HG03025 (cell line): Measurements from ENCODE around the gene NOX1.

Source experiments
- ATAC-seq: cut with Tn5 transposase; IDR thresholded peaks from one replicate; pipeline ENCODE4 v1.9.1; 2021; ENCODE audit warnings: mild to moderate bottlenecking, moderate library complexity; ENCODE audit not compliant: unreplicated experiment, low FRiP score

Gene NOX1

GRCh38 chrX:100874325-100874724 lies at the start of gene NOX1:
Gene NOX1, minus strand, starts transcription at chrX:100874359. Its CDS starts 220 bp downstream, at chrX:100874139.
- ATAC-seq, result no peak

DNA sequence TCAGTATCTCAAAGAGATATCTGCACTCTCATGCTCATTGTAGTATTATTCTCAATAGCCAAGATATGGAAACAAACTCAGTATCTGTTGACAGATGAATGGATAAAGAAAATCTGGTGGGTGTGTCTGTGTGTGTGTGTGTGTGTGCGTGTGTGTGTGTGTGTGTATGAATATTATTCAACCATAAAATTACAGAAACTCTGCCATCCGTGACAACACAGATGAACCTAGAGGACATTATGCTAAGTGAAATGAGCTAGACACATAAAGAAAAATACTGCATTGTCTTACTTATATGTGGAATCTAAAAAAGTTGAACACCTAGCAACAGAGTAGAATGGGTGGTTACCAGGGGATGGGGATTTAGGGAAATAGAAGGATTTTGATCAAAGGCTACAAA lies 41.4 kb upstream of the NOX1 start:
- no peak for ATAC-seq

GRCh38 chrX:100913111-100913510 lies 39.0 kb upstream of the NOX1 start:
- ATAC-seq, result no peak

GRCh38 chrX:100911731-100912130 lies 37.6 kb upstream of the NOX1 start:
- ATAC-seq, result no peak

- ATAC-seq, result no peak
These were observed 31.5 kb upstream of the NOX1 start for GRCh38 chrX:100905620-100906019.

DNA sequence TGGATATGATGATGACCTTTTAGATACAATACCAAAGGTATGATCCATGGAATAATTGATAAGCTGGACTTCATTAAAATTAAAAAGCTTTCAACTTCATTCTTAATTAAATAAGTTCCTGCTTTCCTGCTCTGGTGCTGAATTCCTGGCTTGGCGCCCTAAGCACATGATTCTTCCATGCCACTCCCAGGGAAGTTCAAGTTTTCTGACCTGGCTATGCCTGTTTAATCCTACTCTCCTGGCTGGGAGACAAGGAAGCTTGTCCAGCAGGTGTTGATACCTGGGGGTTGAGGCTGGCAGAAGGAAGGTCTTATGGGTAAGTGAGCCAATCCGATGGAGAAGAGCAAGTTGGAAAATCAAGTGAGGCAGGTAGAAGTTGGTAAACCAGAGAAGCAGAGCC lies 30.3 kb upstream of the NOX1 start:
- ATAC-seq, result no peak

DNA sequence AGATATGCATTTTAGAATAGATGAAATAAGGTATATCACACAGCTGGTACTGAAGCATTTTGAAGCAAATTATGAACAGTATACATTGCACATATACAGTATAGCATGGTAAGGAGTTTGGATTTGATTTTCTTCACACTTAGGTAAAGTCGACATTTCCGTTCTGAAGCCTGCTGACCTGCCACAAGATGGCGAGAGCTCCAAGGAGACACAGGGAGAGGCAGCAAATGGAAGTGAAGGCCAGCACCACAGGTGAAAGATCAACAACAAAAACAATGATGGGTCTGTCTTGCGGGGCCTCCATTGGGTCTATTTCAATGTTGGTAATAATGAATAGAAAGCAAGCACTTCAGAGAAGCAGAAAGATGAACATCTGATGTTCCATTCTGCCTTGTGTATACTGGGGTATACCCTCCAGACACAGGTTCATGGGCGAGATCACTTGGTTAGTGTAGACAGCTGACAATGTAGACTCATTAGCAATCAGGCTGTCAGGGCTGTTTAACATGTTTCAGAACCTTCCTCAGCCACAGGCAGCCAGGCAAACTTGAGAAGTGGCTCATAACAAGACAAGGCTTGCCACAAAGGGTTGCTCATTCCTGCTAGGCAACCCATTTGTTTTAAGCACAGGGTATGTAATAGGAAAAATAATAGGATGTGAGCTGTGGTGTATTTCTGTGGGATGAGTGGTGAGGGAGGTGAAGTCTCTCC lies 21.4 kb upstream of the NOX1 start:
- no peak for ATAC-seq

DNA sequence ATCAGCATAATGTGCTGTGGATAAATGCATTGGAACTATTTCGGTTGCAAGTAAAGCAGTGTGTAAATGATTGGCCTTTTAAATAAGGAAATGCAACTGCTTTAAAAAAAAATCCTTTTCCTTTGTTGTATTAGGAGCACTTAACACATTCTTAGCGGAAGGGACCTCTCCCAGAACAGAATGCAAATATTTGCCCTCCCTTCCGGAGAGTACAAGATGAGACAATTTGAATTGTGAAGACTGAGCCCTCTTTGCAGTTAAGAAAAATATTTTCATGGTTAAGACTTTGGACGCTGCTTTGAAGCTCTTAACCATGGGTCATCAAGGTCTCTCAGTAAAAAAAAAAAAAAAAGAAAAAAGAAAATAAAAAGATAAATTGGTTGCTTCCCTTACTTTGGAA lies 9.5 kb upstream of the NOX1 start:
- ATAC-seq, result no peak

DNA sequence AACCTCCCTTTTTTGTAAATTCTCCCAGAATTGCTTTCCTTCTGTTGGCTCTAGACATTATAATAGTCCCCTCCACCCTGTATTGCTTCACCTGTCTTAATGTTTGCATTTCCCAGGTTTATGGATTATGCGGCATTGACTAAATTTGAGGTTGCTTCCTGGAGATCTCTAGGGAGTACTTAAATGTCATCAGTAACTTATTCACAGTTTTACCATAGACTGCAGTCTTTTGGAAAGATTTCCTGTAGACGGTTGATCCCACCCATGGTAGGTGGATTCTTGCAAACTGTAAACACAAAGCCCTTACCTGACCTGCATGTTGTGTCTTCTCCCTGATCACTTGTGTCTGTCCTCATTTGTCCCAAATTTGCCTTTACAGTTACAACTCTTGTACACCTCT lies 6.2 kb upstream of the NOX1 start:
- ATAC-seq, result no peak

- no peak for ATAC-seq
These were observed 2.3 kb downstream of the NOX1 start for GRCh38 chrX:100871594-100872560.

DNA sequence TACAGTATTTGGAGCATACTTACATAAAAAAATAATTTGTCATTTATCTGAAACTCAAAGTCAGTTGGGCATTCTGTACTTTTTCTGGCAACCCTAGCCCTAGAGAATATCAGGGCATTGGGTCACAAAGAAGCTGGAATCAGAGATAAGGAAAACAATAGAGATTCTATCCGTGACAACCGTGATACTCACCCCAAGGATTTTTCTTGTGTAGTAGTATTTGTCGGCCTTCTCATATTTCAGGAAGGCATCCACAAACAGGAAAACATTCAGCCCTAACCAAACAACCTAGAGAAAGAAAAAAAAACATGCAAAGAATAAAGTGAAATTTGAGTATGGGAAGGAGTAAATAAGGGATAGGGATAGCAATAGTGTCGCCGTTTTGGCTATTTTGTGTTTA lies 3.6 kb downstream of the NOX1 start:
- no peak for ATAC-seq

GRCh38 chrX:100868273-100868672 lies 5.9 kb downstream of the NOX1 start:
- no peak for ATAC-seq

DNA sequence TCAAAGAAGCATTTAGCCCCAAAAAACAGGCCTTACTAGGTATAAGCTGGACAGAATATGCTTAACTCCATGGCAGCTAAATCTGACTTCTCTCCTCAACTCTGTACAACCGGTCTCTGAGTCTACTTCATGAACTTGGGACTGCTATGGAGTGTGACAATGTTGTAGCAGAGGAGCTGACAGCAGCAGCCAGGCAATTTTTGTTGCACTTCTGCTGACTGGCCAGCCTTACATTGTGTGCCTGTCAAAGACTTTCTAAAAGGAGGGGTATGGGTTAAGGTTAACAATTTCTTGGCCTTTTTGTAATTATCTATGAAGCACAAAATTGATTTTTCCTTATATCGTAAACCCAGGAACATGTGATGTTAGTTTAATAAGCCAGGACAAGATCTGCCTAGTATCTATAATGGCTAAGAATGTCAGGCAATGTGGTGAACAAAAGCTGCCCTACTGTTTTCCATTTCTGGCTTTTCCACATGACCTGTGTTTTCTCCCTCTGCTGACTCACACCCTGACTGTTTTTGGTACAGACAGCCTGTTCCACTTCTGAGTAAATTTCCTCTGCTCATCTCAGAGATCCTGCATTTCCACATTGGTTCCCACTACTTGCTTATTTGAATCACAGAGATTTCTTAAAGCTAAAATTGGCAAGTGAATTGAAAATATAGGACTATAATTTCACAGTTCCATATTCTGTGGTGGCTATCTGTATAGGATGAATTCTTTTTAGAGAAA lies 9.3 kb downstream of the NOX1 start:
- ATAC-seq, result no peak

GRCh38 chrX:100863326-100863864 lies 10.8 kb downstream of the NOX1 start:
- no peak for ATAC-seq

DNA sequence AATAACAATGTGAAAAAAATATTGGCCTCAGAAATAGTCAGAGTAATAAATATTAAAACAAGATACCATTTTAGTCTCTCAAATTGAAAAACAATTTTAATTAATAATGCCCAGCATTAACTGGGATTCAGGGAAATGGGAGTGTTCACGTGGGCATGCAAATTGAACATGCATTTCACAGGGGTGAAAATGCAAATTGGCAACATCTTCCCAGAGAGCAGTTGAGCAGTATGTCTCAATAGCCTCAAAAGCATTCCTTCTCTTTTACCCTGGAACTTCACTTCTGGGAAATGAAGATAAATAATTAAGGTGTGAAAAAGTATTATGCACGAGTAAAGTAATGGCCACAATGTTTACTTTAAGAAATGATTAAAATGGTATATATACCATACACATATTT lies 21.3 kb downstream of the NOX1 start:
- no peak for ATAC-seq

GRCh38 chrX:100850317-100850716 lies 23.8 kb downstream of the NOX1 start:
- no peak for ATAC-seq

- no peak for ATAC-seq
These were observed 42.8 kb downstream of the NOX1 start for GRCh38 chrX:100831219-100831946.

GRCh38 chrX:100830547-100830946 lies 43.6 kb downstream of the NOX1 start:
- ATAC-seq, result no peak

GRCh38 chrX:100830143-100830542 lies 44.0 kb downstream of the NOX1 start:
- no peak for ATAC-seq

GRCh38 chrX:100829730-100830129 lies 44.4 kb downstream of the NOX1 start:
- no peak for ATAC-seq
